ENCODE results near the gene MOV10L1. TPM values are rescaled to one million over a fixed set of nuclear protein-coding genes. Genes with fewer than 3 reads are reported as not detected.

MOV10L1 gene
- total and polyA plus RNA-seq, 2 donors (not counting 3 experiments of a cell fraction or from before 2014, with no cell fraction given), result 27.6 to 37.6 TPM

DNA sequence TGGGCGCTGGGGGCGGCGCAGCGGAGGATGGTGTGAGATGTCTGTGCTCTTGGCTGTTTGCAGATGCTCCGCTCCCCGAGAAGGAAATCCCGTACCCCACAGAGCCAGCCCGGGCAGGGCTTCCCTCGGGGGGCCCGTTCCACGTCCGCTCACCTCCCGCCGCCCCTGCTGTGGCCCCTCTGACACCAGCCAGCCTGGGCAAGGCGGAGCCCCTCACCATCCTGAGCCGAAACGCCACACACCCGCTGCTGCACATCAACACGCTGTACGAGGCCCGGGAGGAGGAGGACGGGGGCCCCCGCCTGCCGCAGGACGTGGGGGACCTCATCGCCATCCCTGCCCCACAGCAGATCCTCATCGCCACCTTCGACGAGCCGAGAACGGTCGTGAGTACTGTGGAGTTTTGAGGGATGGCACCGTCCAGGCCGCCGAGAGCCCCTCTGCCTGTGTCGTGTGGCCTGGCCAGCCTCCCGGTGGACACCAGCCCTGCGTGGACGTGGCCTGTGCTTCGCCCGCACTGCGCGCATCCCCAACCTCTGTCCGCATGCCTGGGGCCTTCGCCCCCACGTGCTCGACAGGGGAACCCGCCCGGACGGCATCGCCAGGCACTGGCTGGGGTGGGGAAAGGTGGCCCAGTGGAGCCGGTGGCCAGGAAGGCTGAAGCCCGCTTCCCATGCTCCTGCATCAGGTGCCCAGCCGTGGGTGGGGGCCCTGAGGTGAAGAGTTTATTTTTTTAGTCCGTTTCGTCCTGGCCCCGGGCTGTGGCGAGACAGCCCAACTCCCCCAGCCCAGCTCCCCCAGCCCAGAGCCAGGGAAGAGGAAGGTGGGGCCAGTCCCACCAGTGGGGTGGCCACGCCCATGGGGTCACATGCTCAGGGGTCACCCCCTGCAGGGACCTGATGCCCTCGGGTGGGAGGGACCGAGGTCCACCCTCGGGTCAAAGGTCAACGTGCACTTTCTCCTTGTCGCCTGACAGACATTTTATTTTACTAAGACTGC, 89.4 kb downstream of the MOV10L1 start:
- Histone ChIP-seq H3K79me2 (ENCODE audit: control insufficient read depth, insufficient read depth, low read length) (no peaks in the 10 kb centered on the region), H3K36me3 (ENCODE audit: control insufficient read depth in 2 of 2, extremely low read depth in 1 of 2, insufficient read depth in 2 of 2, low read length in 2 of 2) (no peaks in the 10 kb centered on the region), H3K9me1 (replicated peaks; ENCODE audit: control insufficient read depth, extremely low read depth, insufficient read depth, low read length) (no peaks in the 10 kb centered on the region), H3K4me2 (ENCODE audit: insufficient read depth, low read length) (no peak overlapping the region), H3K4me3 (replicated peaks in 1 of 3; ENCODE audit: insufficient read depth in 1 of 3, low read depth in 1 of 3, low read length in 3 of 3) (no peak overlapping the region), H3K9ac (replicated peaks; ENCODE audit: extremely low read depth, insufficient read depth, low read length) (no peak overlapping the region), H2AFZ (ENCODE audit: low read depth, low read length) (no peak overlapping the region), H3K27ac (ENCODE audit: insufficient read depth, low read depth, low read length) (no peak overlapping the region), H3K27me3 (ENCODE audit: control insufficient read depth in 2 of 2, insufficient read depth in 2 of 2, low read length in 2 of 2) (no peaks in the 10 kb centered on the region), H3K9me3 (replicated peaks; ENCODE audit: control insufficient read depth, insufficient read depth, low read length) (no peaks in the 10 kb centered on the region), H4K20me1 (replicated peaks; ENCODE audit: control insufficient read depth, extremely low read depth, insufficient read depth, low read length) (no peaks in the 10 kb centered on the region), H3K4me1 (ENCODE audit: control insufficient read depth, extremely low read depth, insufficient read depth, low read length) (peaks cover 2% of the 10 kb centered on the region)
- no TSS peak for BruUV-seq (replicated peaks)
- intact Hi-C loops (cut with micrococcal nuclease), result no loop called here
- ChIA-PET CTCF (no interaction called here), POLR2A (no interaction called here)
- dilution Hi-C loops (cut with MboI; ENCODE audit: extremely low pct_ligation_motif_present, low sequenced_read_pairs), result no loop called here
- TF ChIP-seq FOS (IDR thresholded peaks at IDR 0.05; ENCODE audit: borderline replicate concordance, insufficient read depth, low read length) (no peak), JUN (IDR thresholded peaks at IDR 0.05; ENCODE audit: borderline replicate concordance, insufficient read depth, insufficient read length, low read depth) (no peak), EZH2 (IDR thresholded peaks at IDR 0.05; ENCODE audit: borderline replicate concordance, low read depth, low read length, severe bottlenecking) (no peak), POLR2A (IDR thresholded peaks at IDR 0.05; ENCODE audit: low read depth, low read length) (no peak), GATA2 (IDR thresholded peaks at IDR 0.05; ENCODE audit: insufficient read depth, insufficient read length, low read depth, low read length) (no peak), MYC (IDR thresholded peaks at IDR 0.05; ENCODE audit: low read depth, low read length) (no peak), POLR2AphosphoS5 (IDR thresholded peaks at IDR 0.05; ENCODE audit: insufficient read depth, low read depth, low read length) (no peak)
- TF ChIP-seq, protein P1, sequence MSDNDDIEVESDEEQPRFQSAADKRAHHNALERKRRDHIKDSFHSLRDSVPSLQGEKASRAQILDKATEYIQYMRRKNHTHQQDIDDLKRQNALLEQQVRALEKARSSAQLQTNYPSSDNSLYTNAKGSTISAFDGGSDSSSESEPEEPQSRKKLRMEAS (IDR thresholded peaks at IDR 0.05; ENCODE audit: insufficient read depth, insufficient read length), result no peak
- TF ChIP-seq, protein P2, sequence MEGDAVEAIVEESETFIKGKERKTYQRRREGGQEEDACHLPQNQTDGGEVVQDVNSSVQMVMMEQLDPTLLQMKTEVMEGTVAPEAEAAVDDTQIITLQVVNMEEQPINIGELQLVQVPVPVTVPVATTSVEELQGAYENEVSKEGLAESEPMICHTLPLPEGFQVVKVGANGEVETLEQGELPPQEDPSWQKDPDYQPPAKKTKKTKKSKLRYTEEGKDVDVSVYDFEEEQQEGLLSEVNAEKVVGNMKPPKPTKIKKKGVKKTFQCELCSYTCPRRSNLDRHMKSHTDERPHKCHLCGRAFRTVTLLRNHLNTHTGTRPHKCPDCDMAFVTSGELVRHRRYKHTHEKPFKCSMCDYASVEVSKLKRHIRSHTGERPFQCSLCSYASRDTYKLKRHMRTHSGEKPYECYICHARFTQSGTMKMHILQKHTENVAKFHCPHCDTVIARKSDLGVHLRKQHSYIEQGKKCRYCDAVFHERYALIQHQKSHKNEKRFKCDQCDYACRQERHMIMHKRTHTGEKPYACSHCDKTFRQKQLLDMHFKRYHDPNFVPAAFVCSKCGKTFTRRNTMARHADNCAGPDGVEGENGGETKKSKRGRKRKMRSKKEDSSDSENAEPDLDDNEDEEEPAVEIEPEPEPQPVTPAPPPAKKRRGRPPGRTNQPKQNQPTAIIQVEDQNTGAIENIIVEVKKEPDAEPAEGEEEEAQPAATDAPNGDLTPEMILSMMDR (IDR thresholded peaks at IDR 0.05; ENCODE audit: extremely low read depth in 1 of 2, insufficient read depth in 1 of 2, low read depth in 1 of 2, low read length in 2 of 2), result no peak
- no peak for DNase-seq (ENCODE audit: low read depth, low spot score)
- FAIRE-seq, result no peak

Data from endothelial cell of umbilical vein (primary cell).